H1 (cell line): ENCODE data around the gene APBA2.

ENCODE experiments used
- BRCA1 ChIP-seq: IDR thresholded peaks from 2 replicates; pipeline ENCODE4 v1.6.1; 2012; ENCODE audit warnings: low read depth, low read length, improper control_type of control experiment
- CEBPB ChIP-seq: IDR thresholded peaks from 2 replicates; pipeline ENCODE4 v1.6.1; 2012; ENCODE audit warnings: low read depth, low read length
- CHD1 ChIP-seq: IDR thresholded peaks from 2 replicates; pipeline ENCODE4 v1.6.1; 2012; ENCODE audit warnings: low read depth, low read length, improper control_type of control experiment
- CREB1 ChIP-seq: IDR thresholded peaks from 2 replicates; pipeline ENCODE4 v1.6.1; 2012; ENCODE audit warnings: inconsistent platforms
- CTCF ChIP-seq, 3 experiments: IDR thresholded peaks; 1 replicate in 2 of 3; 2 replicates in 1 of 3; pipeline versions ENCODE4 v1.5.1 to v1.6.1; 2011; ENCODE audit warnings: low read length in 3 of 3, mild to moderate bottlenecking in 3 of 3, inconsistent platforms in 2 of 3, low read depth in 1 of 3, moderate library complexity in 1 of 3; ENCODE audit not compliant: insufficient read depth in 1 of 3; ENCODE audit errors: control extremely low read depth in 1 of 3
- EGR1 ChIP-seq: IDR thresholded peaks from 2 replicates; pipeline ENCODE4 v1.6.1; 2011; ENCODE audit warnings: low read depth, low read length, borderline replicate concordance
- EP300 ChIP-seq, 2 experiments: IDR thresholded peaks; 1 replicate in 1 of 2; 2 replicates in 1 of 2; pipeline ENCODE4 v1.6.1; 2011 to 2012; ENCODE audit warnings: low read depth in 2 of 2, low read length in 2 of 2, mild to moderate bottlenecking in 2 of 2, borderline replicate concordance in 1 of 2, inconsistent platforms in 1 of 2, moderate library complexity in 1 of 2
- EZH2 ChIP-seq: fragments of 200-600 bp; sonication (generic); IDR thresholded peaks from 2 replicates; pipeline ENCODE4 v1.7.1; 2012; ENCODE audit warnings: low read depth, mild to moderate bottlenecking, moderate library complexity, low read length, inconsistent platforms; ENCODE audit not compliant: severe bottlenecking
- POLR2A ChIP-seq, 2 experiments: IDR thresholded peaks; 1 replicate in 1 of 2; 2 replicates in 1 of 2; pipeline ENCODE4 v1.6.1; 2011; ENCODE audit warnings: low read depth in 2 of 2, low read length in 2 of 2, mild to moderate bottlenecking in 2 of 2; ENCODE audit errors: control extremely low read depth in 1 of 2
- SP1 ChIP-seq: IDR thresholded peaks from 2 replicates; pipeline ENCODE4 v1.6.1; 2011; ENCODE audit warnings: low read depth, low read length
- TF ChIP-seq, protein P1 (sequence below): IDR thresholded peaks from 2 replicates; pipeline ENCODE4 v1.6.1; 2012; ENCODE audit warnings: inconsistent platforms
- TF ChIP-seq, protein P2 (sequence below): IDR thresholded peaks from 2 replicates; pipeline ENCODE4 v1.6.1; 2011; ENCODE audit warnings: low read length, improper control_type of control experiment

- TF ChIP-seq CTCF (IDR thresholded peaks at IDR 0.05; ENCODE audit: control extremely low read depth in 1 of 3, insufficient read depth in 1 of 3, low read depth in 1 of 3, low read length in 3 of 3) (no peak), POLR2A (IDR thresholded peaks at IDR 0.05; ENCODE audit: control extremely low read depth in 1 of 2, low read depth in 2 of 2, low read length in 2 of 2) (no peak), CREB1 (no peak), BRCA1 (no peak), EZH2 (no peak), EGR1 (no peak), CHD1 (no peak), CEBPB (no peak), SP1 (no peak), EP300 (IDR thresholded peaks at IDR 0.05; ENCODE audit: borderline replicate concordance in 1 of 2, low read depth in 2 of 2, low read length in 2 of 2) (no peak)
- TF ChIP-seq, protein P1, sequence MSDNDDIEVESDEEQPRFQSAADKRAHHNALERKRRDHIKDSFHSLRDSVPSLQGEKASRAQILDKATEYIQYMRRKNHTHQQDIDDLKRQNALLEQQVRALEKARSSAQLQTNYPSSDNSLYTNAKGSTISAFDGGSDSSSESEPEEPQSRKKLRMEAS: no peak
- TF ChIP-seq, protein P2, sequence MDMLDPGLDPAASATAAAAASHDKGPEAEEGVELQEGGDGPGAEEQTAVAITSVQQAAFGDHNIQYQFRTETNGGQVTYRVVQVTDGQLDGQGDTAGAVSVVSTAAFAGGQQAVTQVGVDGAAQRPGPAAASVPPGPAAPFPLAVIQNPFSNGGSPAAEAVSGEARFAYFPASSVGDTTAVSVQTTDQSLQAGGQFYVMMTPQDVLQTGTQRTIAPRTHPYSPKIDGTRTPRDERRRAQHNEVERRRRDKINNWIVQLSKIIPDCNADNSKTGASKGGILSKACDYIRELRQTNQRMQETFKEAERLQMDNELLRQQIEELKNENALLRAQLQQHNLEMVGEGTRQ: no peak
Observed at GRCh38 chr15:28986108-28986507, 100.3 kb downstream of the APBA2 start.
